D721Med (cell line): ENCODE measurements around the gene CCT6A.
A peak's percentile ranks its signal among the peaks of the same experiment; 100 is the strongest.
"Not testable (repeated sequence)": the region's sequence is repeated elsewhere in the genome, so short reads cannot be mapped to it uniquely, and the experiment has no call there.

Experiments used
- DNase-seq: peaks from one replicate; pipeline ENCODE4 v3.0.0; 2011; ENCODE audit warnings: low spot score; ENCODE audit not compliant: insufficient read length
- FAIRE-seq: peaks from 2 replicates; lab custom pipeline; 2011; peaks lifted over from hg19 to GRCh38; lab: Jason Lieb, UNC
- TF ChIP-seq, protein P1 (sequence below): IDR thresholded peaks from 2 replicates; pipeline ENCODE4 v1.5.1; 2012; ENCODE audit warnings: mild to moderate bottlenecking, control low read depth; ENCODE audit not compliant: insufficient read depth; ENCODE audit errors: missing control alignments

The CCT6A gene

DNA sequence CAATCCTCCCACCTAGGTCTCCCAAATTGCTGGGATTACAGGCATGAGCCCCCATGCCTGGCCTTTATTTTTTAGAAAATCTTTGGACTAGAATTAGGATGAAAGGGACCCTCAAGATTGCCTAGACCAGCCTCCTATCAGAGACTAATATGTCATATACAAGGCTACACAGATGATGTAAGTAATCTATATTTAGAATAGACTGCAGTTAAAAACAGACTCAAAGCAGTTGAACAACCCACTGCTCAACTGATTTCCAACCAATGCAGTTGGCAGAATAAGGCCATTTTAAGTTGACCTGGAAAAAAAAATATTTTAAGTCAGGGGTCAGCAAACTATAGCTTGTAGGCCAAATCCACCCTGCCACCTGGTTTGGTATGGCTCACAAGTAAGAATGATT, 28.1 kb upstream of the CCT6A start:
- FAIRE-seq (no peak), DNase-seq (no peak)
- TF ChIP-seq, protein P1, sequence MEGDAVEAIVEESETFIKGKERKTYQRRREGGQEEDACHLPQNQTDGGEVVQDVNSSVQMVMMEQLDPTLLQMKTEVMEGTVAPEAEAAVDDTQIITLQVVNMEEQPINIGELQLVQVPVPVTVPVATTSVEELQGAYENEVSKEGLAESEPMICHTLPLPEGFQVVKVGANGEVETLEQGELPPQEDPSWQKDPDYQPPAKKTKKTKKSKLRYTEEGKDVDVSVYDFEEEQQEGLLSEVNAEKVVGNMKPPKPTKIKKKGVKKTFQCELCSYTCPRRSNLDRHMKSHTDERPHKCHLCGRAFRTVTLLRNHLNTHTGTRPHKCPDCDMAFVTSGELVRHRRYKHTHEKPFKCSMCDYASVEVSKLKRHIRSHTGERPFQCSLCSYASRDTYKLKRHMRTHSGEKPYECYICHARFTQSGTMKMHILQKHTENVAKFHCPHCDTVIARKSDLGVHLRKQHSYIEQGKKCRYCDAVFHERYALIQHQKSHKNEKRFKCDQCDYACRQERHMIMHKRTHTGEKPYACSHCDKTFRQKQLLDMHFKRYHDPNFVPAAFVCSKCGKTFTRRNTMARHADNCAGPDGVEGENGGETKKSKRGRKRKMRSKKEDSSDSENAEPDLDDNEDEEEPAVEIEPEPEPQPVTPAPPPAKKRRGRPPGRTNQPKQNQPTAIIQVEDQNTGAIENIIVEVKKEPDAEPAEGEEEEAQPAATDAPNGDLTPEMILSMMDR: no peak

DNA sequence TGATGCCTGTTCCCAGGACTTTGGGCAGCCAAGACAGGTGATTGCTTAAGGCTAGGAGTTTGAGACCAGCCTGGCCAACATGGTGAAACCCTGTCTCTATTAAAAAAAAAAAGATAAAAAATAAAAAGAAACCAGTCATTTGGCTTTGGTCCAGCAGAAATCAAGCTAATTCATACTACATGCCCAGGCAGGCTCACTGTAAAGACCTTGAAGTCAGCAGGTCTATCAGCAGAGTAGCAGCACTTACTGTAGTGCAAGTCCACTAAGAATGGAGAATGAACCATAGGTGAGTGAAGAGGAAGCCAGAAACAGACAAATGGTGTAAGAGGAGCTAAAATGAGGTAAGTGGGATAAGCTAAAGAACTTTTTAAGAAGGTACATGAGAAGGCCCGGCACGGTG, 25.0 kb upstream of the CCT6A start:
- DNase-seq (no peak), FAIRE-seq (no peak)
- TF ChIP-seq, protein P1: no peak

DNA sequence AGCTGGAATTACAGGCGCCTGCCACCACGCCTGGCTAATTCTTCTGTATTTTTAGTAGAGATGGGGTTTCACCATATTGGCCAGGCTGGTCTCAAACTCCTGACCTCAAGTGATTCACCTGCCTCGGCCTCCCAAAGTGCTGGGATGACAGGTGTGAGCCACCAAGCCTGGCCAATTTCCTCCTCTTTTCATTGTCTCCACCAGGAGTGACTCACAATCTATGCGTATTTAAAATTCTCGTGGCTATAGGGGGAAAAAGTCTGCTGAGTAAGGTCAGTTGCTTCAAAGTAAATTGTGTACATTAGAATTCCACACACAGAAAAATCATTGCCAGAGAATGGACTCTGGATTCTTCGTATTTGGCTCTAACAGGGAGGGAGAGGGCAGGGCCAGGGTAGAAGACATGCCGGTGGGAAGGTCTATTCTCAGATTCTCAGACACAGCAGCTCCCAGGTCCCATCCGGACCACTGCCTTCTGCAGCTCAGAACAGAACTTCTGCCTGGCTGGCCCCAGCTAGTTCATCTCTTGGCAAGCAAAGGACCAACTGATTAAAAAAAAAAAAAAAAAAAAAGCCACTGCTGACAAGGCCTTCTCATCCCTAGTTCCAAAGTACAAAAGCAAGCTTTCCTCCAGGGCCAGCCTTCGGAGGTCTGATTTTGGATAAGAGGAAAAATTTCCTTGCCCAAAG, 22.5 kb upstream of the CCT6A start:
- TF ChIP-seq, protein P1: no peak
- no peak for FAIRE-seq

DNA sequence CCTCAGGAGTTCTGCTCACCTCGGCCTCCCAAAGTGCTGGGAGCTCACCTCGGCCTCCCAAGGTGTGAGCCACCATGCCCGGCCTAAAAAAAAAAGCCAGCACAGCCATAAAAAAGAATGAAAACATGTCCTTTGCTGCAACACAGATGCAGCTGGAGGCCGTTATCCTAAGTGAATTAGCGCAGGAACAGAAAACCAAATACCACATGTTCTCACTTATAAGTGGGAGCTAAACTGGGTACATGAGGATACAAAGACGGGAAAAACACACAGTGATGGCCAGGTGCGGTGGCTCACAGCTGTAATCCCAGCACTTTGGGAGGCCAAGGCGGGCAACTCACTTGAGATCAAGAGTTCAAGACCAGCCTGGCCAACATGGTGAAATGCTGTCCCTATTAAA, 21.2 kb upstream of the CCT6A start:
- TF ChIP-seq, protein P1: no peak
- DNase-seq: no peak
- no peak for FAIRE-seq

More for the DNA sequence above, 22.5 kb upstream of the CCT6A start:
- no peak for DNase-seq

DNA sequence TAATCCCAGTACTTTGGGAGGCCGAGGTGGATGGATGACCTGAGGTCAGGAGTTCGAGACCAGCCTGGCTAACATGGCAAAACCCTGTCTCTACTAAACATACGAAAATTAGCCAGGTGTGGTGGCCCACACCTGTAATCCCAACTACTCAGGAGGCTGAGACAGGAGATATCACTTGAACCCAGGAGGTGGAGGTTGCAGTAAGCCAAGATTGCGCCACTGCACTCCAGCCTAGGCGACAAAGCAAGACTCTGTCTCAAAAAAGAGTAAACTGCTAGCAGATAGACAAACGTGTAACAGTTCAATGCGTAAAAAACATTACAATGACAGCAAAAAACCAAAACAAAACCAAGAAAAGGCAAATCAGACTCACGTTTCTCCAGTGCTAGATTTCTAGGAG, 20.0 kb upstream of the CCT6A start:
- FAIRE-seq, DNase-seq: not testable (repeated sequence)

DNA sequence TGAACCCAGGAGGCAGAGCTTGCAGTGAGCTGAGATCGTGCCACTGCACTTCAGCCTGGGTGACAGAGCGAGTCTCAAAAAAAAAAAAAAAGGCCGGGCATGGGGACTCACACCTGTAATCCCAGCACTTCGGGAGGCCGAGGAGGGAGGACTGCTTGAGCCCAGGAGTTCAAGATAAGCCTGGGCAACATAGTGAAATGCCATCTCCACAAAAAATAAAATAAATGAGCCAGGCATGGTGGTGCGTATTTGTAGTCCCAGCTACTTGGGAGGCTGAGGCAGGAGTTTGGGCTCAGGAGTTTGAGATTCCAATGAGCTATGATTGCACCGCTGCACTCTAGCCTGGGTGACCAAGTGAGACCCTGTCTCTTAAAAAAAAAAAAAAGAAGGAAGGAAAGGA, 19.0 kb upstream of the CCT6A start:
- not testable (repeated sequence) for FAIRE-seq, DNase-seq

DNA sequence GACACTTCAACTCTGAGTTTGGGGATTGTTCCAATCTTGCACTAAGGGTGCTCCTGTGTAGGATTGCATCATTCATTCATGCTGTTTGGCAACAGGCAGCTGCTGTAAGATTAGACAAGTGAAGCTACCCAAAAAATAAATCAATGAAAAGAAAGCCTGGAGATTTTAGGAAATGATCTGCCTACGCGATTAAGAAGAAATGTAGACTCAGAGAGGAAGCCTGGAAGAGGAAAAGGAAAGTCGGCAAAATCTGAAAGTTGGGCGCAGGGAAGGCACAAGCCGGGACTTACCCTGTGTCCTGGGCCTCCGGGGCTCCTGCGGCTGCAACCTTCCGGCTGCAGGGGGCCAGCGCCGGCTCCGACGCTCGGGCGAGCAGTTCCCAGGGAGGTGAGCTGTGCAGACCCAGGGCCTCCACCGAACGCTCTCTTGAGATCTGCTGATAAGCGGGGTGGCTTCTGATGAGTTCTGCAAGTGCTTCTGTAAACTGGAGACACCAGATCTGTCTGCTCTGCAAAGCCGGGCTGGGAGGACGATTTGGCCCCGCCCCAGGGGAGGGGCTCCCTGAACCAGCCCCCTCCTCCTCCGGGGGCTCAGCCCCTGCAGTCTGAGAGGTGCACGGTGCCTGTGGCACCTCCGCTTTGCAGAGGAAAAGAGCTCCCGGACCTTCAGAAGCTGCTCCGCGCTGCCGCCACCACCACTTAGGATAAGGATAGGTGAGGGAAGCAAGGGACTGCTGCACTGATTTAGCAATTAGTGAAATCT, 17.7 kb upstream of the CCT6A start:
- TF ChIP-seq, protein P1: no peak
- DNase-seq (peak; percentile 87), FAIRE-seq (no peak)

DNA sequence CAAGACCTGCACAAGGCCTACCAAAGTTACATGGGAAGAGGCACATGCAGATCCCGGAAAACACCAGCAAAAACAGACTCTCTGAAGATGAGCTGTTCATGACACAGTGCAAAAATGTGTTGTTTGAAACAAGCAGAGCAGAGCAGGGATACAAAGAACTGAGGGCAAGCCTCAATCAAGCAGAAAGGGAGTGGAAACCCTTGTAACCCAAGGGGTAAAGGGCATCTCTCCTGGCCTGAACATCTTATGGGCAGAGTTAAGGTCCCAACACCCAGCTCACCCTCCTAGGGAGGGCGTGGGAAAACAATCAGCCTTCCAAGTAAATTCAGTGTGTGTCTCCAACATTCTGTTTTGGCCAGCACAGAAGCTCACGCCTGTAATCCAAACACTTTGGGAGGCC, 10.8 kb upstream of the CCT6A start:
- TF ChIP-seq, protein P1: no peak
- FAIRE-seq (no peak), DNase-seq (no peak)

DNA sequence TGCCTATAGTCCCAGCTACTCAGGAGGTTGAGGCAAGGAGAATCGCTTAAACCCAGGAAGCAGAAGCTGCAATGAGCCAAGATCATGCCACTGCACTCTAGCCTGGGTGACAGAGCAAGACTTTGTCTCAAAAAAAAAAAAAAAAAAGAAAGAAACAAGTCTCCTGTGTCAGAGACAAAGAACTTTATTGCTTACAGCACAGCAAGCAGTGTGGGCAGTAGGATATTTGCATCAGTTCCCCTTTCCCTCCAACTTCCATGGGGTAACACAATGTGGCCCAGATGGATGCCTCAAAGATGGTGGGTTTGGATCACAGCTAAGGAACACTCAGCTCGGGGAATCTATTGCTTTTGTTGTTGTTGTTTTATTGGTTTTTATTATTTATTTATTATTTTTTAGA, 5.8 kb upstream of the CCT6A start:
- not testable (repeated sequence) for FAIRE-seq, DNase-seq
